HG03108 (cell line): ENCODE data around the gene NLRX1.
A peak's percentile ranks its signal among the peaks of the same experiment; 100 is the strongest.
"Not testable (repeated sequence)": the region's sequence is repeated elsewhere in the genome, so short reads cannot be mapped to it uniquely, and the experiment has no call there.

Experiments used
- ATAC-seq: cut with Tn5 transposase; IDR thresholded peaks from one replicate; pipeline ENCODE4 v1.9.1; 2021; ENCODE audit warnings: moderate library complexity; ENCODE audit not compliant: unreplicated experiment

The NLRX1 gene

GRCh38 chr11:119153049-119153818 is 15.3 kb upstream of the NLRX1 start:
- ATAC-seq: no peak

DNA sequence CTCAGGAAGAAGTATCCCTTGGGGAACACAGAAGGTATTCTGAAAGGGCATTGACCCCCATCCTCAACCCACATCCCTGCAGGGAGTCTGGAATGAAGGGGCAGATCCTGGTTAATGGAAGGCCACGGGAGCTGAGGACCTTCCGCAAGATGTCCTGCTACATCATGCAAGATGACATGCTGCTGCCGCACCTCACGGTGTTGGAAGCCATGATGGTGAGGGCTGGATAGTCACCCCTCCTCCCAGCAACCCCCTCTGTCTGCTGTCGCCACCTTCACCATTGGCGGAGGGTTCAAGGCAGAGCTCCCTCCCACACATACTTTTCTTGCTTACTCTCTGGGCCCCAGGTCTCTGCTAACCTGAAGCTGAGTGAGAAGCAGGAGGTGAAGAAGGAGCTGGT is 14.3 kb upstream of the NLRX1 start:
- ATAC-seq: no peak

GRCh38 chr11:119155733-119156492 is 12.6 kb upstream of the NLRX1 start:
- ATAC-seq: no peak

- ATAC-seq: no peak
These were observed 12.0 kb upstream of the NLRX1 start for GRCh38 chr11:119156496-119156895.

GRCh38 chr11:119157063-119157462 is 11.5 kb upstream of the NLRX1 start:
- ATAC-seq: no peak

DNA sequence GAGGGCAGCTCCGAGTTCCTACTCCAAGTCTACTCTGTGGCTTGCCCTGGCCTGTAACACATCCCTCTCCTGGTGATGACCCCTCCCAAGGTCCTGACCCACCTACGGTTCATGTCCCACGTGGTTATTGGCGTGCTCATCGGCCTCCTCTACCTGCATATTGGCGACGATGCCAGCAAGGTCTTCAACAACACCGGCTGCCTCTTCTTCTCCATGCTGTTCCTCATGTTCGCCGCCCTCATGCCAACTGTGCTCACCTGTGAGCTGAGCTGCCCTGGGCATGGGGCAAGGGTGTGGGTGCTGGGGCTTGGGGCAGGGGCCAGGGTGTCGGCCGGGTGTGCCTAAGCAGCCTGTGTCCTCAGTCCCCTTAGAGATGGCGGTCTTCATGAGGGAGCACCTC is 10.1 kb upstream of the NLRX1 start:
- ATAC-seq: no peak

DNA sequence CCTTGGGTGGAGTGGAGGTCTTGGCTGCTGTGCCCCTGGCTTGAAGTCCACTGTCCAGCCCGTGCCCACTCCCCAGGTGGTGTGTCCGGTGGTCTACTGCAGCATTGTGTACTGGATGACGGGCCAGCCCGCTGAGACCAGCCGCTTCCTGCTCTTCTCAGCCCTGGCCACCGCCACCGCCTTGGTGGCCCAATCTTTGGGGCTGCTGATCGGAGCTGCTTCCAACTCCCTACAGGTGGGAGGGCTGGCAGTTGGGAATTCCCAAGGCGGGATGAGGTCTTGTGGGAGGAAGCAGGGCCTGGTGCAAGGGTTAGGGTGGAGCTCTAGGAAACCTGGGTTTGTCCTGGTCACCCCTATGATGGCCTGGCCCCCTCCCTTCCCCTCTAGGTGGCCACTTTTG is 8.4 kb upstream of the NLRX1 start:
- ATAC-seq: no peak

GRCh38 chr11:119161871-119162270 is 6.7 kb upstream of the NLRX1 start:
- no peak for ATAC-seq

GRCh38 chr11:119166368-119167076 is 2.0 kb upstream of the NLRX1 start:
- ATAC-seq: no peak

- not testable (repeated sequence) for ATAC-seq
These were observed 1.5 kb upstream of the NLRX1 start for GRCh38 chr11:119167077-119167458.

GRCh38 chr11:119167933-119168332 is 592 bp upstream of the NLRX1 start:
- no peak for ATAC-seq

DNA sequence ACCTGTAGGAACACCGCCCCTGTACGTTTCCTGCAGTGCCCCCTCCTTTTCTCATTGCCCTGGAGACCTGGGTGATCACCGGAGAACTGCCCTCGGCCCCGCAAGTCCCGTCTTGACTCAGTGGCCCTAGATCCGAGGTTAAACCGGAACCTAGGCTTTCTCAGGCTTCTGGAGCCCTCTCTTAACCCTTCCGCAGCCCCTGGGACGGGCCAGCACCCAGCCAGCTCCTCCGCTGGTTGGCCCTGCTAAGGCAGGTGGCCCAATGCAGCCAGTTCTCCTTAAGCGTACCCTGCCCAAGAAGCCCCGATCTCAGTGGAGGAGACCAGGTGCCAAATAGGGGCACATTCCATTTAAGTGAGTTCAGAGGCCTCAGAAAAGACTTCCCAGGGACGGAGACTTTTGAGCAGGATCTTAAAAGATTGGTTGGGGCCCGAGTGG is 776 bp downstream of the NLRX1 start:
- peak; percentile 24 for ATAC-seq

DNA sequence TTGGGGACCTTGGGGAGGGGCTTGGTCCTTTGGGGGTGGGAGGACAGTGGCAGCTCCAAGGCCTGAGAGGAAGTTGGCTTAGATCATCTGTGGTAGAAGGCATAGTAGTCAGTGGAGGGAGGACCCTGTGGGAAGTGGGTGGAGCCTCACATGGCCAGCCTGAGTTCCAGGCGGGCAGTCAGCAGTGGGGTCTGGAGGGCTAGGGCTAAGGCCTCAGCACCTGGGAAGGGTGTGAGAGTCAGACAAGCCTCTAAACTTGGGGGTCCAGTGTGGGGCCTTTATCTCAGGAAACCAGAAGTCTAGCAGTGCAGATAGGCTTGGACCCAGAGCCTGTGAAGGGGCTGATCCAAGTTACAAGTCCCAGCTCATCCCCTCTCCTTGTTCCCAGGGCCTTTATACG is 4.0 kb downstream of the NLRX1 start:
- no peak for ATAC-seq

DNA sequence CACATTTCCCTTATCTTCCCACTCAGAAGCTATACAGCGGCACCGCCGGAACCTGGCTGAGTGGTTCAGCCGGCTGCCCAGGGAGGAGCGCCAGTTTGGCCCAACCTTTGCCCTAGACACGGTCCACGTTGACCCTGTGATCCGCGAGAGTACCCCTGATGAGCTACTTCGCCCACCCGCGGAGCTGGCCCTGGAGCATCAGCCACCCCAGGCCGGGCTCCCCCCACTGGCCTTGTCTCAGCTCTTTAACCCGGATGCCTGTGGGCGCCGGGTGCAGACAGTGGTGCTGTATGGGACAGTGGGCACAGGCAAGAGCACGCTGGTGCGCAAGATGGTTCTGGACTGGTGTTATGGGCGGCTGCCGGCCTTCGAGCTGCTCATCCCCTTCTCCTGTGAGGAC is 4.9 kb downstream of the NLRX1 start:
- no peak for ATAC-seq

GRCh38 chr11:119175493-119176077 is 7.1 kb downstream of the NLRX1 start:
- ATAC-seq: no peak

DNA sequence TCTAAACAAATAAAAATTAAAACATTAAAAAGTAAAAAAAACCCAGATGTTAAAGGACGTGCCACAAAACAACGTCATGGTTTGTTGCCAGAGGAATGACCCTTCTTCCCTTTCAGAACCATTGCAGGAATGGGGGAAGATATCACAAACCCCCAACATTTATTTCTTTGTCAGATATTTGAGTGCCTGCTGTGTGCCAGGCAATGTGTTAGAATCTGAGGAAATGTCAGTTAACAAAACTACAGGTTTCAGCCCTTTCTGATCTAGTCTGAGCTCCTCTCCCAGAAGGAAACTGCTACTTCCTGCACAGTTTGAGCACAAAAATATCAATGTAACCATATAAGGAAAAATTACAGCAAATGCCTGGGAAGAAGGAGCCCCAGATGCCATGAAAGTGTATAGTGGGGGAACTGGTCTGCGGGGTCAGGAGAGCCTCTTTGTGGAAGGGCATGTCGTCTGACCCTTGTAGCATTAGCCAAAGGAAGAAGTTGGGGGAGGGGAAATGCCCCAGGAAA is 9.7 kb downstream of the NLRX1 start:
- no peak for ATAC-seq

GRCh38 chr11:119179342-119179741 is 10.8 kb downstream of the NLRX1 start:
- no peak for ATAC-seq

DNA sequence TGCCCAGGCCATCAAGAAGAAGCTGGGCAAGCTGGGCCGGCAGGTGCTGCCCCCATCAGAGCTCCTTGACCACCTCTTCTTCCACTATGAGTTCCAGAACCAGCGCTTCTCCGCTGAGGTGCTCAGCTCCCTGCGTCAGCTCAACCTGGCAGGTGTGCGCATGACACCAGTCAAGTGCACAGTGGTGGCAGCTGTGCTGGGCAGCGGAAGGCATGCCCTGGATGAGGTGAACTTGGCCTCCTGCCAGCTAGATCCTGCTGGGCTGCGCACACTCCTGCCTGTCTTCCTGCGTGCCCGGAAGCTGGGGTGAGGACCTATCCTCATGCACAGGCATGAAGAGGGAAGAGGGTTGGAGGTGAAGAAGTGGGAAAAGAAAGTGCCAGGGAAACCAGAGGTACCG is 11.5 kb downstream of the NLRX1 start:
- no peak for ATAC-seq

DNA sequence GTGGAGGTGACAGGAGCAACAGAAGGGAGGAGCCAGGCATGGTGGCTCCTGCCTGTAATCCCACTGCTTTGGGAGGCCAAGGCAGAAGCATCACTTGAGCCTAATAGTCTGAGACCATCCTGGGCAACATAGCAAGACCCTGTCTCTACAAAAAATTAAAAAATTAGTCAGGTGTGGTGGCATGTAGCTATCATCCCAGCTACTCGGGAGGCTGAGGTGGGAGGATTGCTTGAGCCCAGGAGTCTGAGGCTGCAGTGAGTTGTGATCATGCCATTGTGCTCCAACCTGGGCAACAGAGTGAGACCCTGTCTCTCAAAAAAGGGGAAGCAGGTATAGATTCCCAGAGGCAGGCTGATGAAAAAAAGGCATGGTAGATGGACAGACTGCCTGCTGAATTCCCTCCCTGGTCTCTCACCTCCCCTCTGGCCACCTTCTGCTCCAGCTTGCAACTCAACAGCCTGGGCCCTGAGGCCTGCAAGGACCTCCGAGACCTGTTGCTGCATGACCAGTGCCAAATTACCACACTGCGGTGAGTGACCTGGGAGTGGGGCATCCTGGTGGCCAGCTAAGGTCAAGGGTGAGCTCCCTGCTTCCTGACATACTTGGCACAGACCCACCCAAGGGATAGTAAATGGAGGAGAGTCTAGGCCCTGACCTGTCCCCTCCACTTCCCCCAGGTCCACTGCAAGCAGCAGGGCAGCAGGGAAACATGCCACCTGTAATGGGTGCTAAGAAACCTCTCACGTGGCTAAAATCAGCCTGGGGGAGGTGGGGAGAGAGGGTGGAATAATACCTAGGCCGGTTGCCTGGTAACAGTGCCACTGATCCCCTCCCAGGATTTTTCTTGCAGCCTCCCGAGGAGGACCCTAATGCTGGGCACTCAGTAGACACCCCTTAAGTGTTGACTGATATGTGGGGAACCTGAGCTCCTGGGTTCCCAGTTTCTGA is 12.5 kb downstream of the NLRX1 start:
- no peak for ATAC-seq
